GM12891 (cell line): ENCODE results near the gene SUPT5H.

Experiments used
- POLR2A ChIP-seq: IDR thresholded peaks from 2 replicates; pipeline ENCODE4 v1.6.1; 2011; ENCODE audit warnings: low read depth, low read length, control low read depth
- POLR2AphosphoS5 ChIP-seq: IDR thresholded peaks from 2 replicates; pipeline ENCODE4 v1.6.1; 2011; ENCODE audit warnings: low read depth, low read length, control low read depth
- TAF1 ChIP-seq: IDR thresholded peaks from 2 replicates; pipeline ENCODE4 v1.6.1; 2011; ENCODE audit warnings: low read depth, low read length, control low read depth

DNA sequence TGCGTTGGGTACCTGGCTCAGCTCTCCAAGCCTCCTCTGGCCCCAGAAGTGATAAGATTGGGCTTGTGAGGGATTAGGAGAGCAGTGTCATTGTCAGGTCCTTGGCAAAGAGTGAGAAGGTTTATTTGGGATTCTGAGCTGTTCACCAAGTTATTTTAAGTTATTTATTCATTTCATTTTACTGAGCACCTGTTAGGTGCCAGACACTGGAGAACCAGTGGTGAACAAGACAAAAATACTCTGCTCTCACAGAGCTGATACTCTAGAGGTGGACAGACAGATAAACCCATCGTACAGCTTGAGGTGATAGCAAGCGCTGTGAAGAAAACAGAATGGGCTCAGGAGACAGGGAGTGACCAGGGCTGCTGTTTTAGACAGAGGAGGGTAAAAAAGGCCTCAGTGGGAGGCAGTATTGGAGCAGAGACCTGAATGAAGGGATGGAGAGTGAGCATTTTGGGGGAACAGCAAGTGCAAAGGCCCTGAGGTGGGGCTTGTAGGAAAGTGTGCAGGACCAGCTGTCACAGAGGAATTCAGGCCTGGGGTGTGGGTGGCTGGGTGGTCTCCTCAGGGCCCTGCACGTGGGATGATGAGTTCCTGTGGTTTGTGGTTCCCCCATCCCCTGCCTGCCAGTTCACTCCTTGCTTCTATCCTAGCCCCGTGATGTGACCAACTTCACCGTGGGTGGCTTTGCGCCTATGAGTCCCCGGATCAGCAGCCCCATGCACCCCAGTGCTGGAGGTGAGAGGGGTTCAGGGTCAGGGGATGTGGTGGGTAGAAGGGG lies 26.6 kb downstream of the SUPT5H start:
- TF ChIP-seq POLR2A (no peak), POLR2AphosphoS5 (no peak), TAF1 (no peak)
